B cell (primary cell): ENCODE measurements around the gene ALOX15B.

Experiments used
- EZH2 ChIP-seq: IDR thresholded peaks from 2 replicates; pipeline ENCODE4 v1.6.1; 2012; ENCODE audit warnings: borderline replicate concordance, low read depth, mild to moderate bottlenecking, moderate library complexity, low read length; ENCODE audit not compliant: insufficient read depth, poor library complexity, severe bottlenecking
- TF ChIP-seq, protein P1 (sequence below): fragments of 200-600 bp; IDR thresholded peaks from one replicate; pipeline ENCODE4 v1.8.0; 2022; ENCODE audit warnings: antibody characterized with exemption, mild to moderate bottlenecking

DNA sequence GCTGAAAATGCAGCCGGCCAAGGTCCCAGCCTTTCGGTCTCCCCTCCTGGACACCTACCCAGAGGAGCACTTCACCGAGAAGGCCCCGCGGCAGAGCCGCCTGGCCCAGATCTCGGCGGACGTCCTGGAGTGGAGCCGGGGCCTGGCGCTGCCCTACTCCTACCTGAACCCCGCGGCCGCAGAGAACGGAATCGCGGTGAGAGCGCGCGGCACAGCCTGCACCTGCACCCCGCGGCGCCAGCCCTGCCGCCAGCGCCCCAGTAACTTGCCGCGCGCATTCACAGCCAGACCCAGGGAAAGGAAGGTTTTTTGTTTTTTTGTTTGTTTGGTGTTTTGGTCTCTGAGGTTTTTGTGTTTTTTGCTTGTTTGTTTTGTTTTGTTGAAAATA lies 33.5 kb downstream of the ALOX15B start:
- TF ChIP-seq, protein P1, sequence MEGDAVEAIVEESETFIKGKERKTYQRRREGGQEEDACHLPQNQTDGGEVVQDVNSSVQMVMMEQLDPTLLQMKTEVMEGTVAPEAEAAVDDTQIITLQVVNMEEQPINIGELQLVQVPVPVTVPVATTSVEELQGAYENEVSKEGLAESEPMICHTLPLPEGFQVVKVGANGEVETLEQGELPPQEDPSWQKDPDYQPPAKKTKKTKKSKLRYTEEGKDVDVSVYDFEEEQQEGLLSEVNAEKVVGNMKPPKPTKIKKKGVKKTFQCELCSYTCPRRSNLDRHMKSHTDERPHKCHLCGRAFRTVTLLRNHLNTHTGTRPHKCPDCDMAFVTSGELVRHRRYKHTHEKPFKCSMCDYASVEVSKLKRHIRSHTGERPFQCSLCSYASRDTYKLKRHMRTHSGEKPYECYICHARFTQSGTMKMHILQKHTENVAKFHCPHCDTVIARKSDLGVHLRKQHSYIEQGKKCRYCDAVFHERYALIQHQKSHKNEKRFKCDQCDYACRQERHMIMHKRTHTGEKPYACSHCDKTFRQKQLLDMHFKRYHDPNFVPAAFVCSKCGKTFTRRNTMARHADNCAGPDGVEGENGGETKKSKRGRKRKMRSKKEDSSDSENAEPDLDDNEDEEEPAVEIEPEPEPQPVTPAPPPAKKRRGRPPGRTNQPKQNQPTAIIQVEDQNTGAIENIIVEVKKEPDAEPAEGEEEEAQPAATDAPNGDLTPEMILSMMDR: no peak
- no peak for TF ChIP-seq EZH2
